HEK293 (cell line): Measurements from ENCODE around the gene SPTBN2.
A peak's percentile ranks its signal among the peaks of the same experiment; 100 is the strongest.

Experiments
- BCL11B ChIP-seq: fragments of 450-650 bp; formaldehyde crosslinking; IDR thresholded peaks from 2 replicates; pipeline ENCODE4 v1.5.1; 2016; ENCODE audit warnings: low read depth, missing biosample characterization, missing genetic modification characterization
- FEZF1 ChIP-seq: fragments of 450-650 bp; formaldehyde crosslinking; IDR thresholded peaks from 2 replicates; pipeline ENCODE4 v1.5.1; 2016; ENCODE audit warnings: missing biosample characterization, missing genetic modification characterization
- GLIS1 ChIP-seq: fragments of 450-650 bp; formaldehyde crosslinking; IDR thresholded peaks from 2 replicates; pipeline ENCODE4 v1.5.1; 2016; ENCODE audit warnings: missing biosample characterization, missing genetic modification characterization
- IKZF3 ChIP-seq: fragments of 450-650 bp; IDR thresholded peaks from 2 replicates; pipeline ENCODE4 v1.5.0; 2018; ENCODE audit warnings: missing biosample characterization, mild to moderate bottlenecking, missing genetic modification characterization, moderate library complexity
- KLF7 ChIP-seq: fragments of 450-650 bp; formaldehyde crosslinking; IDR thresholded peaks from 2 replicates; pipeline ENCODE4 v1.5.1; 2016; ENCODE audit warnings: missing biosample characterization, missing genetic modification characterization, borderline replicate concordance
- PRDM1 ChIP-seq: fragments of 450-650 bp; formaldehyde crosslinking; IDR thresholded peaks from 2 replicates; pipeline ENCODE4; 2016; ENCODE audit warnings: missing biosample characterization, missing genetic modification characterization
- SP3 ChIP-seq: fragments of 450-650 bp; formaldehyde crosslinking; IDR thresholded peaks from 2 replicates; pipeline ENCODE4 v1.5.1; 2016; ENCODE audit warnings: missing biosample characterization, missing genetic modification characterization
- YY1 ChIP-seq: fragments of 450-650 bp; formaldehyde crosslinking; IDR thresholded peaks from 2 replicates; pipeline ENCODE4 v1.5.1; 2018; ENCODE audit warnings: missing biosample characterization, missing genetic modification characterization
- ZBTB17 ChIP-seq: fragments of 450-650 bp; formaldehyde crosslinking; IDR thresholded peaks from 2 replicates; pipeline ENCODE4 v1.5.1; 2016; ENCODE audit warnings: missing biosample characterization, missing genetic modification characterization
- ZBTB20 ChIP-seq: fragments of 450-650 bp; formaldehyde crosslinking; IDR thresholded peaks from 2 replicates; pipeline ENCODE4 v1.5.1; 2016; ENCODE audit warnings: missing biosample characterization, missing genetic modification characterization
- ZEB2 ChIP-seq: fragments of 450-650 bp; formaldehyde crosslinking; IDR thresholded peaks from 2 replicates; pipeline ENCODE4 v1.5.1; 2016; ENCODE audit warnings: missing biosample characterization, missing genetic modification characterization
- ZFP37 ChIP-seq: fragments of 450-650 bp; formaldehyde crosslinking; IDR thresholded peaks from 2 replicates; pipeline ENCODE4 v1.5.1; 2016; ENCODE audit warnings: missing biosample characterization, missing genetic modification characterization
- ZFP41 ChIP-seq: fragments of 450-650 bp; formaldehyde crosslinking; IDR thresholded peaks from 2 replicates; pipeline ENCODE4 v1.5.1; 2016; ENCODE audit warnings: missing biosample characterization, missing genetic modification characterization, borderline replicate concordance
- ZNF138 ChIP-seq: fragments of 450-650 bp; formaldehyde crosslinking; IDR thresholded peaks from 2 replicates; pipeline ENCODE4 v1.5.1; 2016; ENCODE audit warnings: missing biosample characterization, missing genetic modification characterization, borderline replicate concordance
- ZNF221 ChIP-seq: fragments of 450-650 bp; formaldehyde crosslinking; IDR thresholded peaks from 2 replicates; pipeline ENCODE4 v1.5.1; 2017; ENCODE audit warnings: missing biosample characterization, missing genetic modification characterization, borderline replicate concordance
- ZNF302 ChIP-seq: fragments of 450-650 bp; formaldehyde crosslinking; IDR thresholded peaks from 2 replicates; pipeline ENCODE4 v1.5.1; 2016; ENCODE audit warnings: missing biosample characterization, missing genetic modification characterization, low read depth
- ZNF311 ChIP-seq: fragments of 450-650 bp; formaldehyde crosslinking; IDR thresholded peaks from 2 replicates; pipeline ENCODE4 v1.5.1; 2017; ENCODE audit warnings: missing biosample characterization, missing genetic modification characterization, borderline replicate concordance
- ZNF335 ChIP-seq: fragments of 450-650 bp; formaldehyde crosslinking; conservative IDR thresholded peaks from 2 replicates; pipeline ENCODE4 v1.5.1; 2016; ENCODE audit warnings: missing biosample characterization, missing genetic modification characterization
- ZNF362 ChIP-seq: fragments of 450-650 bp; formaldehyde crosslinking; IDR thresholded peaks from 2 replicates; pipeline ENCODE4 v1.5.1; 2016; ENCODE audit warnings: missing biosample characterization, missing genetic modification characterization
- ZNF404 ChIP-seq: fragments of 450-650 bp; formaldehyde crosslinking; IDR thresholded peaks from 2 replicates; pipeline ENCODE4 v1.5.1; 2017; ENCODE audit warnings: missing biosample characterization, missing genetic modification characterization
- ZNF596 ChIP-seq: fragments of 450-650 bp; IDR thresholded peaks from 2 replicates; pipeline ENCODE4 v1.5.0; 2018; ENCODE audit warnings: missing biosample characterization, mild to moderate bottlenecking, missing genetic modification characterization, moderate library complexity
- ZNF658 ChIP-seq: fragments of 450-650 bp; formaldehyde crosslinking; IDR thresholded peaks from 2 replicates; pipeline ENCODE4; 2016; ENCODE audit warnings: missing biosample characterization, missing genetic modification characterization
- ZNF791 ChIP-seq: fragments of 450-650 bp; formaldehyde crosslinking; IDR thresholded peaks from 2 replicates; pipeline ENCODE4 v1.5.1; 2016; ENCODE audit warnings: missing biosample characterization, missing genetic modification characterization
- TF ChIP-seq, protein P1 (sequence below): fragments of 450-650 bp; formaldehyde crosslinking; IDR thresholded peaks from 2 replicates; pipeline ENCODE4 v1.5.1; 2016; ENCODE audit warnings: missing biosample characterization, missing genetic modification characterization
- TF ChIP-seq, protein P2 (sequence below): fragments of 450-650 bp; formaldehyde crosslinking; IDR thresholded peaks from 2 replicates; pipeline ENCODE4 v1.5.1; 2017; ENCODE audit warnings: missing biosample characterization, missing genetic modification characterization
- TF ChIP-seq, protein P3 (sequence below): fragments of 450-650 bp; formaldehyde crosslinking; IDR thresholded peaks from 2 replicates; pipeline ENCODE4 v1.5.1; 2016; ENCODE audit warnings: missing biosample characterization, missing genetic modification characterization
- TF ChIP-seq, protein P4 (sequence below): fragments of 450-650 bp; formaldehyde crosslinking; IDR thresholded peaks from 2 replicates; pipeline ENCODE4 v1.5.1; 2016; ENCODE audit warnings: missing biosample characterization, missing genetic modification characterization
- TF ChIP-seq, protein P5 (sequence below): fragments of 450-650 bp; formaldehyde crosslinking; IDR thresholded peaks from 2 replicates; pipeline ENCODE4 v1.5.0; 2017; ENCODE audit warnings: missing biosample characterization, missing genetic modification characterization, borderline replicate concordance
- TF ChIP-seq, protein P6 (sequence below): fragments of 450-650 bp; formaldehyde crosslinking; IDR thresholded peaks from 2 replicates; pipeline ENCODE4 v1.5.1; 2017; ENCODE audit warnings: missing biosample characterization, missing genetic modification characterization

SPTBN2 gene

GRCh38 chr11:66694732-66695207 lies 34.2 kb downstream of the SPTBN2 start (continued):
- TF ChIP-seq, protein P1, sequence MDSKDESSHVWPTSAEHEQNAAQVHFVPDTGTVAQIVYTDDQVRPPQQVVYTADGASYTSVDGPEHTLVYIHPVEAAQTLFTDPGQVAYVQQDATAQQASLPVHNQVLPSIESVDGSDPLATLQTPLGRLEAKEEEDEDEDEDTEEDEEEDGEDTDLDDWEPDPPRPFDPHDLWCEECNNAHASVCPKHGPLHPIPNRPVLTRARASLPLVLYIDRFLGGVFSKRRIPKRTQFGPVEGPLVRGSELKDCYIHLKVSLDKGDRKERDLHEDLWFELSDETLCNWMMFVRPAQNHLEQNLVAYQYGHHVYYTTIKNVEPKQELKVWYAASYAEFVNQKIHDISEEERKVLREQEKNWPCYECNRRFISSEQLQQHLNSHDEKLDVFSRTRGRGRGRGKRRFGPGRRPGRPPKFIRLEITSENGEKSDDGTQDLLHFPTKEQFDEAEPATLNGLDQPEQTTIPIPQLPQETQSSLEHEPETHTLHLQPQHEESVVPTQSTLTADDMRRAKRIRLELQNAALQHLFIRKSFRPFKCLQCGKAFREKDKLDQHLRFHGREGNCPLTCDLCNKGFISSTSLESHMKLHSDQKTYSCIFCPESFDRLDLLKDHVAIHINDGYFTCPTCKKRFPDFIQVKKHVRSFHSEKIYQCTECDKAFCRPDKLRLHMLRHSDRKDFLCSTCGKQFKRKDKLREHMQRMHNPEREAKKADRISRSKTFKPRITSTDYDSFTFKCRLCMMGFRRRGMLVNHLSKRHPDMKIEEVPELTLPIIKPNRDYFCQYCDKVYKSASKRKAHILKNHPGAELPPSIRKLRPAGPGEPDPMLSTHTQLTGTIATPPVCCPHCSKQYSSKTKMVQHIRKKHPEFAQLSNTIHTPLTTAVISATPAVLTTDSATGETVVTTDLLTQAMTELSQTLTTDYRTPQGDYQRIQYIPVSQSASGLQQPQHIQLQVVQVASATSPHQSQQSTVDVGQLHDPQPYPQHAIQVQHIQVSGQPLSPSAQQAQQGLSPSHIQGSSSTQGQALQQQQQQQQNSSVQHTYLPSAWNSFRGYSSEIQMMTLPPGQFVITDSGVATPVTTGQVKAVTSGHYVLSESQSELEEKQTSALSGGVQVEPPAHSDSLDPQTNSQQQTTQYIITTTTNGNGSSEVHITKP (tag by site-specific recombination): peak; percentile 81
- TF ChIP-seq YY1 (tag by site-specific recombination) (no peak), ZNF138 (tag by site-specific recombination) (no peak), KLF7 (tag by site-specific recombination) (no peak), ZFP41 (tag by site-specific recombination) (no peak), IKZF3 (tag by site-specific recombination) (peak; percentile 62; the same call in 1 of the 2 replicates), SP3 (tag by site-specific recombination) (no peak), ZNF596 (no peak), ZNF404 (no peak), ZEB2 (tag by site-specific recombination) (peak; percentile 47; the same call in 1 of the 2 replicates), BCL11B (tag by site-specific recombination) (no peak), PRDM1 (tag by site-specific recombination) (no peak), ZBTB20 (no peak), ZNF302 (tag by site-specific recombination) (no peak), ZNF335 (no peak), GLIS1 (tag by site-specific recombination) (peak; percentile 69), ZNF362 (tag by site-specific recombination) (no peak), ZNF791 (tag by site-specific recombination) (no peak), ZNF221 (no peak), ZNF658 (no peak), ZFP37 (peak; percentile 49; the same call in 1 of the 2 replicates), FEZF1 (tag by site-specific recombination) (no peak), ZBTB17 (tag by site-specific recombination) (peak; percentile 43; the same call in 1 of the 2 replicates), ZNF311 (tag by site-specific recombination) (no peak)
- TF ChIP-seq, protein P2, sequence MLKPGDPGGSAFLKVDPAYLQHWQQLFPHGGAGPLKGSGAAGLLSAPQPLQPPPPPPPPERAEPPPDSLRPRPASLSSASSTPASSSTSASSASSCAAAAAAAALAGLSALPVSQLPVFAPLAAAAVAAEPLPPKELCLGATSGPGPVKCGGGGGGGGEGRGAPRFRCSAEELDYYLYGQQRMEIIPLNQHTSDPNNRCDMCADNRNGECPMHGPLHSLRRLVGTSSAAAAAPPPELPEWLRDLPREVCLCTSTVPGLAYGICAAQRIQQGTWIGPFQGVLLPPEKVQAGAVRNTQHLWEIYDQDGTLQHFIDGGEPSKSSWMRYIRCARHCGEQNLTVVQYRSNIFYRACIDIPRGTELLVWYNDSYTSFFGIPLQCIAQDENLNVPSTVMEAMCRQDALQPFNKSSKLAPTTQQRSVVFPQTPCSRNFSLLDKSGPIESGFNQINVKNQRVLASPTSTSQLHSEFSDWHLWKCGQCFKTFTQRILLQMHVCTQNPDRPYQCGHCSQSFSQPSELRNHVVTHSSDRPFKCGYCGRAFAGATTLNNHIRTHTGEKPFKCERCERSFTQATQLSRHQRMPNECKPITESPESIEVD: no peak
- TF ChIP-seq, protein P3, sequence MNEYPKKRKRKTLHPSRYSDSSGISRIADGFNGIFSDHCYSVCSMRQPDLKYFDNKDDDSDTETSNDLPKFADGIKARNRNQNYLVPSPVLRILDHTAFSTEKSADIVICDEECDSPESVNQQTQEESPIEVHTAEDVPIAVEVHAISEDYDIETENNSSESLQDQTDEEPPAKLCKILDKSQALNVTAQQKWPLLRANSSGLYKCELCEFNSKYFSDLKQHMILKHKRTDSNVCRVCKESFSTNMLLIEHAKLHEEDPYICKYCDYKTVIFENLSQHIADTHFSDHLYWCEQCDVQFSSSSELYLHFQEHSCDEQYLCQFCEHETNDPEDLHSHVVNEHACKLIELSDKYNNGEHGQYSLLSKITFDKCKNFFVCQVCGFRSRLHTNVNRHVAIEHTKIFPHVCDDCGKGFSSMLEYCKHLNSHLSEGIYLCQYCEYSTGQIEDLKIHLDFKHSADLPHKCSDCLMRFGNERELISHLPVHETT (tag by site-specific recombination): no peak
- TF ChIP-seq, protein P4, sequence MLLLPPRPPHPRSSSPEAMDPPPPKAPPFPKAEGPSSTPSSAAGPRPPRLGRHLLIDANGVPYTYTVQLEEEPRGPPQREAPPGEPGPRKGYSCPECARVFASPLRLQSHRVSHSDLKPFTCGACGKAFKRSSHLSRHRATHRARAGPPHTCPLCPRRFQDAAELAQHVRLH: no peak
- TF ChIP-seq, protein P5, sequence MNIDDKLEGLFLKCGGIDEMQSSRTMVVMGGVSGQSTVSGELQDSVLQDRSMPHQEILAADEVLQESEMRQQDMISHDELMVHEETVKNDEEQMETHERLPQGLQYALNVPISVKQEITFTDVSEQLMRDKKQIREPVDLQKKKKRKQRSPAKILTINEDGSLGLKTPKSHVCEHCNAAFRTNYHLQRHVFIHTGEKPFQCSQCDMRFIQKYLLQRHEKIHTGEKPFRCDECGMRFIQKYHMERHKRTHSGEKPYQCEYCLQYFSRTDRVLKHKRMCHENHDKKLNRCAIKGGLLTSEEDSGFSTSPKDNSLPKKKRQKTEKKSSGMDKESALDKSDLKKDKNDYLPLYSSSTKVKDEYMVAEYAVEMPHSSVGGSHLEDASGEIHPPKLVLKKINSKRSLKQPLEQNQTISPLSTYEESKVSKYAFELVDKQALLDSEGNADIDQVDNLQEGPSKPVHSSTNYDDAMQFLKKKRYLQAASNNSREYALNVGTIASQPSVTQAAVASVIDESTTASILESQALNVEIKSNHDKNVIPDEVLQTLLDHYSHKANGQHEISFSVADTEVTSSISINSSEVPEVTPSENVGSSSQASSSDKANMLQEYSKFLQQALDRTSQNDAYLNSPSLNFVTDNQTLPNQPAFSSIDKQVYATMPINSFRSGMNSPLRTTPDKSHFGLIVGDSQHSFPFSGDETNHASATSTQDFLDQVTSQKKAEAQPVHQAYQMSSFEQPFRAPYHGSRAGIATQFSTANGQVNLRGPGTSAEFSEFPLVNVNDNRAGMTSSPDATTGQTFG (tag by site-specific recombination): no peak
- TF ChIP-seq, protein P6, sequence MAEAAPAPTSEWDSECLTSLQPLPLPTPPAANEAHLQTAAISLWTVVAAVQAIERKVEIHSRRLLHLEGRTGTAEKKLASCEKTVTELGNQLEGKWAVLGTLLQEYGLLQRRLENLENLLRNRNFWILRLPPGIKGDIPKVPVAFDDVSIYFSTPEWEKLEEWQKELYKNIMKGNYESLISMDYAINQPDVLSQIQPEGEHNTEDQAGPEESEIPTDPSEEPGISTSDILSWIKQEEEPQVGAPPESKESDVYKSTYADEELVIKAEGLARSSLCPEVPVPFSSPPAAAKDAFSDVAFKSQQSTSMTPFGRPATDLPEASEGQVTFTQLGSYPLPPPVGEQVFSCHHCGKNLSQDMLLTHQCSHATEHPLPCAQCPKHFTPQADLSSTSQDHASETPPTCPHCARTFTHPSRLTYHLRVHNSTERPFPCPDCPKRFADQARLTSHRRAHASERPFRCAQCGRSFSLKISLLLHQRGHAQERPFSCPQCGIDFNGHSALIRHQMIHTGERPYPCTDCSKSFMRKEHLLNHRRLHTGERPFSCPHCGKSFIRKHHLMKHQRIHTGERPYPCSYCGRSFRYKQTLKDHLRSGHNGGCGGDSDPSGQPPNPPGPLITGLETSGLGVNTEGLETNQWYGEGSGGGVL: no peak
